CD4-positive, alpha-beta T cell treated with Interleukin-10 for 1 hour (primary cell): ENCODE results near the gene FBXW5.

Source experiments
- DNase-seq: peaks from one replicate; pipeline ENCODE4 v3.0.0-alpha.2; 2020

Gene FBXW5

GRCh38 chr9:136947028-136947891 lies 2.7 kb upstream of the FBXW5 start:
- no peak for DNase-seq

GRCh38 chr9:136946228-136947027 lies 1.9 kb upstream of the FBXW5 start:
- no peak for DNase-seq

GRCh38 chr9:136945333-136946227 lies 1.0 kb upstream of the FBXW5 start:
- DNase-seq = no peak

GRCh38 chr9:136944212-136944518 lies 373 bp downstream of the FBXW5 start:
- no peak for DNase-seq

GRCh38 chr9:136943291-136944211 lies 987 bp downstream of the FBXW5 start:
- no peak for DNase-seq

GRCh38 chr9:136942881-136943230 lies 1.7 kb downstream of the FBXW5 start:
- DNase-seq = no peak

- DNase-seq = no peak
Observed at GRCh38 chr9:136942112-136942880, 2.2 kb downstream of the FBXW5 start.

- DNase-seq = no peak
Observed at GRCh38 chr9:136941231-136942111, 3.1 kb downstream of the FBXW5 start.

- no peak for DNase-seq
Observed at GRCh38 chr9:136940526-136941230, 3.9 kb downstream of the FBXW5 start.

- no peak for DNase-seq
Observed at GRCh38 chr9:136939996-136940525, 4.5 kb downstream of the FBXW5 start.

GRCh38 chr9:136939431-136939995 lies 5.0 kb downstream of the FBXW5 start:
- DNase-seq = no peak

GRCh38 chr9:136937186-136938001 lies 7.1 kb downstream of the FBXW5 start:
- DNase-seq = no peak

GRCh38 chr9:136936645-136937170 lies 7.8 kb downstream of the FBXW5 start:
- DNase-seq = no peak

GRCh38 chr9:136935651-136936050 lies 8.9 kb downstream of the FBXW5 start:
- DNase-seq = no peak

- DNase-seq = no peak
Observed at GRCh38 chr9:136934277-136934676, 10.3 kb downstream of the FBXW5 start.

GRCh38 chr9:136931611-136932130 lies 12.9 kb downstream of the FBXW5 start:
- no peak for DNase-seq

- no peak for DNase-seq
Observed at GRCh38 chr9:136930014-136930413, 14.5 kb downstream of the FBXW5 start.

GRCh38 chr9:136928591-136928990 lies 15.9 kb downstream of the FBXW5 start:
- no peak for DNase-seq
